ENCODE results near the gene TSTD1. TPM values are rescaled to one million over a fixed set of nuclear protein-coding genes. Genes with fewer than 3 reads are reported as not detected.

Gene TSTD1
- total and polyA plus RNA-seq, 10 of the 15 experiments (the other 5 are each of a cell fraction or from before 2014, with no cell fraction given): 33.3 to 145 (median 89.4) TPM

DNA sequence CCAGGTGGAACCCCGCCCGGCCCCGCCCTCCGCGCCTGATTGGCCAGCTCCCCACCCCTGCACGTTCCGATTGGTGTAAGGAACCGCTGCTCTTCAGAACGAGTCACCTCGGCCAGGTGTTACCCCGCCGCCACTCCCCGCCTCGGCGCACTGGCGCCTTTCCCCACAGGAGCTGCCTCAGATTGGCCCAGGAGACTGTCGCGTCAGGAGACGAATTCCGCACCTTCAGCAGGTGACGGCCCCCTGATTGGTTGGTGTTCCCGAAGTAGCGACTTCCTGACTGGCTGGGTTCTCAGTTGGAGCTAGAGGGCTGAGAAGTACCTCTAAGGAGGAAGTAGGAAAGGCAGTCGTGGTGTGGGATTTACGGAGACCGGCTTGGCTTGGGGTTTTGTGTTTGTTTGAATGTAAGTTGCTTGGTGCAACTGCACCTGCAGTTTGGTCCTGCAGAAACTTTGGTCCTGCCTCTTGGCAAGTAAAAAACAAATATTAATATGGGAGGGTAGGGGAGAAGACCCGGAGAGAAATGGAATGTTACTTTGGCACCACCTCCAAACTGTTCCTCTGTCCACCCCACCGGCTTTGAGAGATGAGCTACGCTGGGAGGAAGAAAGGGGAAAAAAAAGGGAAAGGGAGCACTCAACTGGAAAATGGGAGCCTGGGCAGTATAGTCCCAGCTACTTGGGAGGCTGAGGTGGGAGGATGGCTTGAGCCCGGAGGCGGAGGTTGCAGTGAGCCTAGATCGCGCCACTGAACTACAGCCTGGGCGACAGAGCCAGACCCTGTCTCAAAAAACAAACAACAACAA, 17.4 kb downstream of the TSTD1 start (continued):
- TF ChIP-seq GATAD2B (conservative IDR thresholded peaks at IDR 0.05; ENCODE audit: low read depth) (no peak; the same call in 1 of the 2 replicates), CBFB (IDR thresholded peaks at IDR 0.05; ENCODE audit: low read depth) (no peak), RFX5 (IDR thresholded peaks at IDR 0.05; ENCODE audit: low read depth, low read length) (peak; percentile 80), NBN (IDR thresholded peaks at IDR 0.05) (0 out of 2 replicates have a peak, but pooled peaks have one; percentile 18), NFYB (IDR thresholded peaks at IDR 0.05; ENCODE audit: insufficient read depth, low read depth, low read length) (peak; percentile 97), TCF12 (IDR thresholded peaks at IDR 0.05; ENCODE audit: low read depth, low read length) (peak; percentile 48; the same call in 1 of the 2 replicates), MYB (IDR thresholded peaks at IDR 0.05; ENCODE audit: borderline replicate concordance, low read depth, low read length) (0 out of 2 replicates have a peak, but pooled peaks have one; percentile 23), ETV6 (conservative IDR thresholded peaks at IDR 0.05 in 1 of 2, IDR thresholded peaks at IDR 0.05 in 1 of 2; ENCODE audit: borderline replicate concordance in 1 of 2, low read depth in 1 of 2) (no peak), SIN3A (IDR thresholded peaks at IDR 0.05; ENCODE audit: low read depth, low read length) (peak; percentile 64; the same call in 1 of the 2 replicates), SMC3 (IDR thresholded peaks at IDR 0.05; ENCODE audit: borderline replicate concordance, low read length) (0 out of 2 replicates have a peak, but pooled peaks have one; percentile 0), PBX3 (IDR thresholded peaks at IDR 0.05; ENCODE audit: insufficient replicate concordance, low read depth, low read length) (peak; percentile 90), SP1 (IDR thresholded peaks at IDR 0.05; ENCODE audit: low read depth, low read length) (peak; percentile 90), SMARCA5 (IDR thresholded peaks at IDR 0.05) (no peak)
